ENCODE results near the gene C1D. TPM values are rescaled to one million over a fixed set of nuclear protein-coding genes. Genes with fewer than 3 reads are reported as not detected.
"Not testable (repeated sequence)": the region's sequence is repeated elsewhere in the genome, so short reads cannot be mapped to it uniquely, and the experiment has no call there.

C1D gene
- total RNA-seq, 5 donors from 2014 or later (not counting 1 experiment from before 2014, with no cell fraction given) = 8.7 to 18.7 (median 13.5) TPM

DNA sequence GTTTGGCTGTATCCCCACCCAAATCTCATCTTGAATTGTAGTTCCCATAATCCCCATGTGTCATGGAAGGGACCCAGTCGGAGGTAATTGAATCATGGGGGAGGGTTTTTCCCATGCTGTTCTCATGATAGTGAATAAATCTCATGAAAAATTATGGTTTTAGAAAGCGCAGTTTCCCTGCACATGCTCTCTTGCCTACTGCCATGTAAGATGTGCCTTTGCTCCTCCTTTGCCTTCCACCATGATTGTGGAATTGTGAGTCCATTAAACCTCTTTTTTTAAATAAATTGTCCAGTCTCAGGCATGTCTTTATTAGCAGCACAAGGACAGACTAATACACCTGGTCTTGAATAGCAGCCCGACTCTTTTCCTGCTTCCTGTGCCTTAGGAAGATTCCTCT, 68.7 kb downstream of the C1D start:
- H3K4me3 ChIP-seq (ENCODE audit: control insufficient read depth in 1 of 2, extremely low read depth in 1 of 2, low read length in 1 of 2); ATAC-seq (replicated peaks in 1 of 4); H3K4me3 Mint-ChIP-seq; H3K9me3 ChIP-seq; H3K27me3 ChIP-seq (replicated peaks in 1 of 2; ENCODE audit: control insufficient read depth in 2 of 2, extremely low read depth in 1 of 2, insufficient read depth in 2 of 2, low read length in 1 of 2); H3K9me3 Mint-ChIP-seq; H3K4me1 ChIP-seq (ENCODE audit: control insufficient read depth in 1 of 2, extremely low read depth in 1 of 2, insufficient read depth in 2 of 2, low read length in 2 of 2); H3K4me1 Mint-ChIP-seq; H3K36me3 ChIP-seq (ENCODE audit: control insufficient read depth in 2 of 2, extremely low read depth in 1 of 2, insufficient read depth in 1 of 2, low read length in 1 of 2); DNase-seq; H3K27ac Mint-ChIP-seq; H3K36me3 Mint-ChIP-seq; H3K27ac ChIP-seq (ENCODE audit: low read length); CTCF ChIA-PET; POLR2A ChIA-PET: not testable (repeated sequence)
- WGBS (ENCODE audit: insufficient coverage) = no CpG with 5 or more reads among the region's 3 CpGs
- peaks cover 3 to 22% of the 10 kb centered on the region in 2 donors for H3K27me3 Mint-ChIP-seq

DNA sequence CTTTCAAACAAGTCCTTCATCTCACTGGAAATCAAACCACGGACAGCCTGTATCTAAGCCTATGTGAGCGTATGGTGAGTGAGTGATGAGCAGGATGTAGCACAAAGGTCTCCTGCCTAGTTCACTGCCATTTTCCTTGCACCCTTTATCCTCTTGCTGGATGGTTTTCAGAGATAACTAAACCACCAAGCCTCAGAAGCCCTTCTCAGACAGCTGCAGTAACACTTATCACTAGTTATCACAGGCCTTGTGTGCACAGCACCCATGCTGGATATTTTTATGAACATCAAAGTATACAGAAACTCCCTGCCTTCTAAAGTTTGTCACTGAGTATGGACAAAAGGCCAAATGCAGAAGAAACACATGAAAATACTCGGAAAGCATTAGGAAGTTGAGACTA, 69.5 kb downstream of the C1D start:
- H3K27ac Mint-ChIP-seq = no peak overlapping the region
- DNase-seq (no peak), ATAC-seq (replicated peaks in 1 of 4) (no peak)
- H3K27ac ChIP-seq (ENCODE audit: low read length) = no peak overlapping the region
- H3K27me3 ChIP-seq (replicated peaks in 1 of 2; ENCODE audit: control insufficient read depth in 2 of 2, extremely low read depth in 1 of 2, insufficient read depth in 2 of 2, low read length in 1 of 2) = peaks cover 0 to 8% of the 10 kb centered on the region in 2 experiments
- CTCF ChIA-PET = no interaction called here
- H3K9me3 Mint-ChIP-seq = peaks cover 0 to under 1% (median 0%) of the 10 kb centered on the region in 3 donors
- H3K36me3 Mint-ChIP-seq = no peaks in the 10 kb centered on the region
- no peaks in the 10 kb centered on the region for H3K9me3 ChIP-seq
- no peak overlapping the region for H3K4me3 Mint-ChIP-seq
- H3K4me1 ChIP-seq (ENCODE audit: control insufficient read depth in 1 of 2, extremely low read depth in 1 of 2, insufficient read depth in 2 of 2, low read length in 2 of 2) = no peaks in the 10 kb centered on the region
- peaks cover 3 to 17% of the 10 kb centered on the region in 2 donors for H3K27me3 Mint-ChIP-seq
- H3K4me1 Mint-ChIP-seq = no peaks in the 10 kb centered on the region
- H3K36me3 ChIP-seq (ENCODE audit: control insufficient read depth in 2 of 2, extremely low read depth in 1 of 2, insufficient read depth in 1 of 2, low read length in 1 of 2) = no peaks in the 10 kb centered on the region
- WGBS (ENCODE audit: insufficient coverage) = no CpG with 5 or more reads among the region's 3 CpGs
- POLR2A ChIA-PET = no interaction called here
- no peak overlapping the region for H3K4me3 ChIP-seq (ENCODE audit: control insufficient read depth in 1 of 2, extremely low read depth in 1 of 2, low read length in 1 of 2)

DNA sequence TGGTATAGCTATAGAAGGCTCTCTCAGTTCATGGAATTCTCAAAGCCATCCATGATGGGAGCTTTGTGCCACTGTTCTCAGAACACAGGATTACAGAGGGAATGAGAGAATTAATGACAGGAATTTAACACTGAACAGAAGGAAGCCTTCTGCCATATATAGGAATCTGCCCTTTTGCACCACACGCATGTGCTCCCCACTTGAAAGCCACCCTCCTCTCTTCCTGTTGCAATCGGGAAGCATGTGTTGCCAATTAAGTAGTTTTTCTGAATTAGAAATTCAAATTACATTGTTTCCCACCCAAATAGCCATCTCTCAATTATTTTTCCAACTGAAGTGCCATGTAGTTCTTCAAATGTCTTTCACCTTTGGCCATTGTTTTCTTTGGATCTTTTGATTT, 71.3 kb downstream of the C1D start:
- Mint-ChIP-seq H3K4me3 (no peak overlapping the region), H3K4me1 (no peaks in the 10 kb centered on the region), H3K36me3 (no peaks in the 10 kb centered on the region), H3K27ac (no peak overlapping the region), H3K9me3 (peaks cover 0 to 3% (median 0%) of the 10 kb centered on the region in 3 donors), H3K27me3 (peaks cover 3 to 11% of the 10 kb centered on the region in 2 donors)
- CTCF ChIA-PET = no interaction called here
- no peaks in the 10 kb centered on the region for H3K36me3 ChIP-seq (ENCODE audit: control insufficient read depth in 2 of 2, extremely low read depth in 1 of 2, insufficient read depth in 1 of 2, low read length in 1 of 2)
- H3K4me3 ChIP-seq (ENCODE audit: control insufficient read depth in 1 of 2, extremely low read depth in 1 of 2, low read length in 1 of 2) = no peak overlapping the region
- no peak for DNase-seq
- no peaks in the 10 kb centered on the region for H3K9me3 ChIP-seq
- no CpG with 5 or more reads among the region's 2 CpGs for WGBS (ENCODE audit: insufficient coverage)
- no peak for ATAC-seq (replicated peaks in 1 of 4)
- POLR2A ChIA-PET = no interaction called here
- peaks cover 0 to 8% of the 10 kb centered on the region in 2 experiments for H3K27me3 ChIP-seq (replicated peaks in 1 of 2; ENCODE audit: control insufficient read depth in 2 of 2, extremely low read depth in 1 of 2, insufficient read depth in 2 of 2, low read length in 1 of 2)
- H3K4me1 ChIP-seq (ENCODE audit: control insufficient read depth in 1 of 2, extremely low read depth in 1 of 2, insufficient read depth in 2 of 2, low read length in 2 of 2) = no peaks in the 10 kb centered on the region
- no peak overlapping the region for H3K27ac ChIP-seq (ENCODE audit: low read length)

Other genes with a start within 250 kb of the C1D start
- 10 to 100 TPM in 4 of 5 donors, 1 to 10 TPM in 1; 9.9 to 26.5 (median 13.1) TPM for gene PNO1, start 94.9 kb upstream of the C1D start, total RNA-seq
- 10 to 100 TPM; 53.2 to 65.0 (median 57.7) TPM for gene PPP3R1, start 189.5 kb upstream of the C1D start, total RNA-seq

Measured in T-cell (primary cell).